HG03097 (cell line): ENCODE measurements around the gene KIAA1586.
"Not testable (repeated sequence)": the region's sequence is repeated elsewhere in the genome, so short reads cannot be mapped to it uniquely, and the experiment has no call there.

ENCODE experiments used
- ATAC-seq: cut with Tn5 transposase; IDR thresholded peaks from one replicate; pipeline ENCODE4 v1.9.1; 2021; ENCODE audit not compliant: unreplicated experiment, low FRiP score

Gene KIAA1586, protein sequence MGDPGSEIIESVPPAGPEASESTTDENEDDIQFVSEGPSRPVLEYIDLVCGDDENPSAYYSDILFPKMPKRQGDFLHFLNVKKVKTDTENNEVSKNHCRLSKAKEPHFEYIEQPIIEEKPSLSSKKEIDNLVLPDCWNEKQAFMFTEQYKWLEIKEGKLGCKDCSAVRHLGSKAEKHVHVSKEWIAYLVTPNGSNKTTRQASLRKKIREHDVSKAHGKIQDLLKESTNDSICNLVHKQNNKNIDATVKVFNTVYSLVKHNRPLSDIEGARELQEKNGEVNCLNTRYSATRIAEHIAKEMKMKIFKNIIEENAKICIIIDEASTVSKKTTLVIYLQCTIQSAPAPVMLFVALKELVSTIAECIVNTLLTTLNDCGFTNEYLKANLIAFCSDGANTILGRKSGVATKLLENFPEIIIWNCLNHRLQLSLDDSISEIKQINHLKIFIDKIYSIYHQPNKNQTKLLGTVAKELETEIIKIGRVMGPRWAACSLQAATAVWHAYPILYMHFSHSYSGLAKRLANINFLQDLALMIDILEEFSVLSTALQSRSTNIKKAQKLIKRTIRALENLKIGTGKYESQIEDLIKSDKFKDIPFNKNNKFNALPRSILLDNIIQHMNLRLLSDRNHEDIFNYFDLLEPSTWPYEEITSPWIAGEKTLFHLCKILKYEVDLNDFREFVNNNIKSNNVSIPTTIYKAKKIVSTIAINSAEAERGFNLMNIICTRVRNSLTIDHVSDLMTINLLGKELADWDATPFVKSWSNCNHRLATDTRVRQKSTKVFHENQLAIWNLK

DNA sequence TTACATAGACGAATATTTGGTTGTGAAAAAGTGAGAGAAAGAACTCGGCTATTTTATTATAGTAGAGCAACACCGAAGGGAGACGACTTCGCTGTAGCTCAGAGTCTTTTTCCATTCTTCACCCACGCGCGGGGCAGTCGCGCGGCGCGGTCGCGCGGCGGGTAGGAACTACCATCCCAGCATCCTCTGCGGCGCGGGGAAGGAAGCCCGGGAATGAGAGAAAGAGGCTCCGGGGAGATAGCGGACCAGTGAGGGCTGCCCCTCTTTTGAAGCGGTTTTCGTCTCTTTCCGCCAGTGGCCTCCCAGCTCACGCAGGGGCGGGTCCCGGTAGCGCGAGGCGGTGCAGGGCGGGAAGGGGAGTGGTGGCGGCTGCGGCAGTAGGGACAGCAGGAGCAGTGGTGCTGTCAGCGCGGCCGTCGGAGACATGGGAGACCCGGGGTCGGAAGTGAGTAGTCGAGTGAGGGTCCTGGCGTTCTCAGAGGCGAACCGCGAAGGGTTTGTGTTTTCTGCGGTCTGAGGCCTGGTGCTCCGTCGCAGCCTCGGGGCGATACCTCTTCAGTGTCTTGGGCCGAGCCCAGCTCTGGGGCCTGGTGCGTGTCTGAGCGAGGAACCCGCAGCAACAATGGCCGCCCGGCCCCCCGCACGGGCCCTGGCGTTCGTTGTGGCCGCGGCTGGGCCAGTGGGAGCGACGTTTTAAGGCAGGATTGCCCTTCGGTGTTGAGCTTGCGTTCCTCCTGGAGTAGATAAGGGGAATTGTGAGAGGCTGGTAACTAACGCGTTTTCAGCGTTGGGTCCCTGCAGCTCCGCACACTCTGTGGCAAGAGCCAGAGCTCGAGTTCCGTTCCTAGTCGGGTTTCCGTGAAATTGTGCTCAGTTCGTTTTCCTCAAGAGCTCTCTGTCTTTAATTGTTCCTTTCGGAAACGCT is at the start of gene KIAA1586:
Gene KIAA1586 (plus strand): TSS at position 362 of the 925 bp plus-strand sequence. CDS start 63 bp downstream, at position 425.
- ATAC-seq = peak; percentile 95

- no peak for ATAC-seq
Measured at GRCh38 chr6:56999049-56999448, 47.4 kb upstream of the KIAA1586 start.

GRCh38 chr6:56999748-57000147 is 46.7 kb upstream of the KIAA1586 start:
- not testable (repeated sequence) for ATAC-seq

GRCh38 chr6:57002197-57002596 is 44.3 kb upstream of the KIAA1586 start:
- no peak for ATAC-seq

- ATAC-seq = no peak
Measured at GRCh38 chr6:57004292-57004691, 42.2 kb upstream of the KIAA1586 start.

- no peak for ATAC-seq
Measured at GRCh38 chr6:57006101-57006500, 40.4 kb upstream of the KIAA1586 start.

- not testable (repeated sequence) for ATAC-seq
Measured at GRCh38 chr6:57008069-57008468, 38.4 kb upstream of the KIAA1586 start.

- no peak for ATAC-seq
Measured at GRCh38 chr6:57013521-57013926, 33.0 kb upstream of the KIAA1586 start.

DNA sequence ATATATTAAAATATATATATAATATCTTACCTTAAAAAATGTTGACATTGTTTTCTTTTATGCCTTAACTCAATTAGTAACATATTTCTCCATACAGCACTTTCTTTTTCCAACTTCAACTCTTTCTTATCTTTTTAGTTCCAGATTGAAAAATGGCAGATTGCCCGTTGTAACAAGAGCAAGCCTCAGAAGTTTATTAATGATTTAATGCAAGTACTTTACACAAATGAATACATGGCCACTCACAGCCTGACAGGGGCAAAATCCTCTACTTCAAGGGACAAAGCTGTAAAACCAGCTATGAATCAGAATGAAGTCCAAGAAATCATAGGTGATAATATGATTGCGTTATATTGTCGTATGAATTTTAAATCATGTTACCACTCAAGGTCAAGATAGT is 29.4 kb upstream of the KIAA1586 start:
- ATAC-seq = no peak

DNA sequence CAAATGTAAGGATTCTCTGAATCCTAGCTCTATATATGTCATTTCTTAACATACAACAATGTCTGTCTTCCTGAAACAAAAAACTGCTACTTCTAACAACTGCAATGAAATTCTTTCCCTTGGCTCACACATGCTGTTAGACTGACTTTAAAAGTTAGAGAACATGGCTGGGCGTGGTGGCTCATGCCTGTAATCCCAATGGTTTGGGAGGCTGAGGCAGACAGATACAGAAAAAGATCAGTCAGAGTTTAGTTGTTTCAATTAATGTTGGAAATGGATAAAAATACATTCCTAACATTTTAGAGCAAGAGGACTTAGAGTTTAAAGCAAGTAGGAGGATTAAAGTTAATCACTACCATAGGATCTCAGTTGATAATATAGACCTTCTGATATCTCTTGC is 28.7 kb upstream of the KIAA1586 start:
- ATAC-seq = no peak

- ATAC-seq = no peak
Measured at GRCh38 chr6:57019434-57019833, 27.1 kb upstream of the KIAA1586 start.

- ATAC-seq = no peak
Measured at GRCh38 chr6:57021086-57021720, 25.3 kb upstream of the KIAA1586 start.

DNA sequence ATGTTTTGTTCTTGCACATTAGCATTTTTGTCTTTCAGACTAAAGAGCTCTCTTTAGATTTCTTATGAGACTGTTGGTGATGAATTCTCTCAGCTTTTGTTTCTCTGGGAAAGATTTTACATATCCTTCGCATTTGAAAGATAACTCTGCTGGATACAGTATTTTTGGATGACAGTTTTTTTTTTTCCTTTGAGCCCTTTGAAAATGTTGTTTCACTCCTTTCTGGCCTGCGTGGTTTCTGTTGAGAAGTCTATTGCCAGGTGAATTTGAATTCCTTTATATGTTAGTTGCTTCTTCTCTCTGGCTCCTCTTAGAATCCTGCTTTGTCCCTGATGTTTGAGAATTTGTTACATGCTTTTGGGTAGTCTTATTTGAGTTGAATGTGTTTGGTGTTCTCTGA is 22.2 kb upstream of the KIAA1586 start:
- no peak for ATAC-seq

GRCh38 chr6:57024775-57025174 is 21.7 kb upstream of the KIAA1586 start:
- no peak for ATAC-seq

DNA sequence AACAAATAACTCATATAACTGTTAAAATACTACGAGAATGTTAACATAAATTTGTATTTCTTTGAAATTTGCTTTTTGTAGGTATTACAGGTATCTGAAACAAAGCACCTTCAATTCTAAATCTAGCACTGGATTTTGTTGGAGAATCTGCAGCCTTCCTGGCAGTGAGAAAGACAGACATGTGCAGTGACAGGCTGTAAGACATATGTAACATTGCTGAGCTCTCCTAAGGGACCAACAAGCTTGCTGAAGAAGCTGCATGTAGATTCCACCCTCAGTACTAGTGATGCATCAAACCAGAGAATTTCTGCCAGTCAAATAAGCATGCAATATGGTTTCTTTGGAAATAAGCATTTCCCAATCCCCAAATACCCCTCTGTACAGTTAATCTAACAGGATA is 20.5 kb upstream of the KIAA1586 start:
- ATAC-seq = no peak

DNA sequence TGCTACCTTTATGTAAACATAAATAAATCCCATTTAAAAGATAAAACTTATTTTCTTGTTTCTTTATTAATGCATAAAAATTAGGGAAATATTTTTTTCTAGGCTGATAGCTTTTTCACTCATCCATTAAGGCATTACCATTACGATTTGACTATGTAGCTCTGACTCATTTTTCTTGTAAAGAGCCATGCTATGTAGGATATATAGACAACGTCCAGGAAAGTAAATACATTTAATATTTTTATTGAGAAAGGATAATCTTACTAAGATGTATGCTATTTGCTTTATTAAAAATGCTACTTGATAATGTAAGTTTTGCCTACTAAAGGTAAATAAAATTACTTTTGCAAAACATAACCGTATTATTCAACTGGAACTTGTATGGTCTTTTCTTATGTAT is 19.2 kb upstream of the KIAA1586 start:
- ATAC-seq = no peak

- ATAC-seq = no peak
Measured at GRCh38 chr6:57029213-57029612, 17.3 kb upstream of the KIAA1586 start.

GRCh38 chr6:57033228-57033627 is 13.3 kb upstream of the KIAA1586 start:
- ATAC-seq = no peak

- ATAC-seq = no peak
Measured at GRCh38 chr6:57035549-57035948, 10.9 kb upstream of the KIAA1586 start.

- no peak for ATAC-seq
Measured at GRCh38 chr6:57038906-57039305, 7.6 kb upstream of the KIAA1586 start.
